Forelimb muscle (tissue), 1 donor: ENCODE measurements around the gene EFNA2. TPM values are rescaled to one million over a fixed set of nuclear protein-coding genes. Genes with fewer than 3 reads are reported as not detected.

Experiments used
- polyA plus RNA-seq: library from polyadenylated mRNA; unstranded; fragments of 120-200 nt; gene quantifications from one replicate; pipeline ENCODE4 v1.2.1, GENCODE V29; 2013; ENCODE audit not compliant: insufficient read length

Gene EFNA2
- polyA plus RNA-seq, 1 donor, result 1.1 TPM

Other genes with a start within 250 kb of the EFNA2 start
- 20.6 TPM for gene ABCA7, start 245.8 kb upstream of the EFNA2 start, polyA plus RNA-seq
- gene ARHGAP45, start 218.7 kb upstream of the EFNA2 start, polyA plus RNA-seq, result 8.4 TPM
- gene POLR2E, start 190.5 kb upstream of the EFNA2 start, polyA plus RNA-seq, result 109 TPM
- gene GPX4, start 181.9 kb upstream of the EFNA2 start, polyA plus RNA-seq, result 137 TPM
- 11.6 TPM for gene SBNO2, start 111.6 kb upstream of the EFNA2 start, polyA plus RNA-seq
- 50.5 TPM for gene STK11, start 80.1 kb upstream of the EFNA2 start, polyA plus RNA-seq
- gene CBARP, start 47.9 kb upstream of the EFNA2 start, polyA plus RNA-seq, result 1.3 TPM
- gene ATP5F1D, start 44.1 kb upstream of the EFNA2 start, polyA plus RNA-seq, result 167 TPM
- gene MIDN, start 37.3 kb upstream of the EFNA2 start, polyA plus RNA-seq, result 41.7 TPM
- 483 TPM for gene CIRBP, start 16.5 kb upstream of the EFNA2 start, polyA plus RNA-seq
- gene FAM174C, start 10.3 kb upstream of the EFNA2 start, polyA plus RNA-seq, result 13.7 TPM
- gene NDUFS7, start 98.0 kb downstream of the EFNA2 start, polyA plus RNA-seq, result 88.5 TPM
- 218 TPM for gene GAMT, start 115.7 kb downstream of the EFNA2 start, polyA plus RNA-seq
- 66.9 TPM for gene DAZAP1, start 121.7 kb downstream of the EFNA2 start, polyA plus RNA-seq
- gene RPS15, start 152.5 kb downstream of the EFNA2 start, polyA plus RNA-seq, result 1,159 TPM
- 0.91 TPM for gene APC2, start 164.2 kb downstream of the EFNA2 start, polyA plus RNA-seq
- 16.5 TPM for gene C19orf25, start 193.3 kb downstream of the EFNA2 start, polyA plus RNA-seq
- gene PCSK4, start 204.5 kb downstream of the EFNA2 start, polyA plus RNA-seq, result 1.4 TPM
- gene REEP6, start 205.3 kb downstream of the EFNA2 start, polyA plus RNA-seq, result 1.3 TPM
- gene ADAMTSL5, start 227.1 kb downstream of the EFNA2 start, polyA plus RNA-seq, result 16.5 TPM
- 0.20 TPM for gene PLK5, start 238.2 kb downstream of the EFNA2 start, polyA plus RNA-seq